ENCODE measurements around the gene NDST1. TPM values are rescaled to one million over a fixed set of nuclear protein-coding genes. Genes with fewer than 3 reads are reported as not detected.

The NDST1 gene
- total and polyA plus RNA-seq, 2 donors (not counting 3 experiments of a cell fraction or from before 2014, with no cell fraction given) = 38.6 to 102 TPM

DNA sequence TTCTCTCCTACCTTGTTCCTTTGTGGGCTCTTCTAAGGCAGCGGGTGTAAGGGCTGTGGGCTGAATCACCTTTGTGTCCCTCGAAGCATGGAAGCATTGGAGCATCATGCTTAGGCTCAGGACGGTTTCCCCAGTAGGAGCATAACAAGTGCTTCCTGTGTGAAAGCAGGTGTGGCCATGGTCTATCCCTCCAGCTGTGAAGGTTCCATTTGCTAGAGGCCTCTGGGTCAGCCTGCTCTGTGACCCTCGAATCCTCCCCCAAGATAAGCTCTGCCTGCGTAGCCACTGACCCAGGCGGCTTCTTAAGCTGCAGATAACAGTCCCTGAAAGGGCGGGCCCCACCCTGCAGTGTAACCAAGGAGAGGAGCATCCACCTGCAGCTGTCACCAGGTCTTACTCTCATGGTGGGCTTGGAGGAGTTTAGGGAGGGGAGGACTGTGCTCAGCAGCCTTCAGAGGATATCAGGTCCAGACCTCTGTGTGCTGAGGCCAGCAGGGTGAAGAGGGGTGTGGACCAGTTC lies 8.4 kb upstream of the NDST1 start:
- no peaks in the 10 kb centered on the region for H3K27me3 ChIP-seq (ENCODE audit: control insufficient read depth in 2 of 2, insufficient read depth in 2 of 2, low read length in 2 of 2)

More for the DNA sequence above, 8.4 kb upstream of the NDST1 start:
- no peak for TF ChIP-seq POLR2AphosphoS5 (IDR thresholded peaks at IDR 0.05; ENCODE audit: insufficient read depth, low read depth, low read length)
- TF ChIP-seq GATA2 (IDR thresholded peaks at IDR 0.05; ENCODE audit: insufficient read depth, insufficient read length, low read depth, low read length) = no peak
- TF ChIP-seq, protein P1, sequence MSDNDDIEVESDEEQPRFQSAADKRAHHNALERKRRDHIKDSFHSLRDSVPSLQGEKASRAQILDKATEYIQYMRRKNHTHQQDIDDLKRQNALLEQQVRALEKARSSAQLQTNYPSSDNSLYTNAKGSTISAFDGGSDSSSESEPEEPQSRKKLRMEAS (IDR thresholded peaks at IDR 0.05; ENCODE audit: insufficient read depth, insufficient read length) = no peak
- TF ChIP-seq FOS (IDR thresholded peaks at IDR 0.05; ENCODE audit: borderline replicate concordance, insufficient read depth, low read length) = no peak
- no peak for TF ChIP-seq EZH2 (IDR thresholded peaks at IDR 0.05; ENCODE audit: borderline replicate concordance, low read depth, low read length, severe bottlenecking)
- TF ChIP-seq, protein P2, sequence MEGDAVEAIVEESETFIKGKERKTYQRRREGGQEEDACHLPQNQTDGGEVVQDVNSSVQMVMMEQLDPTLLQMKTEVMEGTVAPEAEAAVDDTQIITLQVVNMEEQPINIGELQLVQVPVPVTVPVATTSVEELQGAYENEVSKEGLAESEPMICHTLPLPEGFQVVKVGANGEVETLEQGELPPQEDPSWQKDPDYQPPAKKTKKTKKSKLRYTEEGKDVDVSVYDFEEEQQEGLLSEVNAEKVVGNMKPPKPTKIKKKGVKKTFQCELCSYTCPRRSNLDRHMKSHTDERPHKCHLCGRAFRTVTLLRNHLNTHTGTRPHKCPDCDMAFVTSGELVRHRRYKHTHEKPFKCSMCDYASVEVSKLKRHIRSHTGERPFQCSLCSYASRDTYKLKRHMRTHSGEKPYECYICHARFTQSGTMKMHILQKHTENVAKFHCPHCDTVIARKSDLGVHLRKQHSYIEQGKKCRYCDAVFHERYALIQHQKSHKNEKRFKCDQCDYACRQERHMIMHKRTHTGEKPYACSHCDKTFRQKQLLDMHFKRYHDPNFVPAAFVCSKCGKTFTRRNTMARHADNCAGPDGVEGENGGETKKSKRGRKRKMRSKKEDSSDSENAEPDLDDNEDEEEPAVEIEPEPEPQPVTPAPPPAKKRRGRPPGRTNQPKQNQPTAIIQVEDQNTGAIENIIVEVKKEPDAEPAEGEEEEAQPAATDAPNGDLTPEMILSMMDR (IDR thresholded peaks at IDR 0.05; ENCODE audit: extremely low read depth in 1 of 2, insufficient read depth in 1 of 2, low read depth in 1 of 2, low read length in 2 of 2) = no peak
- no peak for TF ChIP-seq POLR2A (IDR thresholded peaks at IDR 0.05; ENCODE audit: low read depth, low read length)
- no peak for TF ChIP-seq JUN (IDR thresholded peaks at IDR 0.05; ENCODE audit: borderline replicate concordance, insufficient read depth, insufficient read length, low read depth)
- TF ChIP-seq MYC (IDR thresholded peaks at IDR 0.05; ENCODE audit: low read depth, low read length) = no peak
- Histone ChIP-seq H3K4me2 (ENCODE audit: insufficient read depth, low read length) (no peak overlapping the region), H3K9me1 (replicated peaks; ENCODE audit: control insufficient read depth, extremely low read depth, insufficient read depth, low read length) (no peaks in the 10 kb centered on the region), H3K79me2 (ENCODE audit: control insufficient read depth, insufficient read depth, low read length) (peaks cover 50% of the 10 kb centered on the region), H2AFZ (ENCODE audit: low read depth, low read length) (no peak overlapping the region), H3K9ac (replicated peaks; ENCODE audit: extremely low read depth, insufficient read depth, low read length) (no peak overlapping the region), H3K4me3 (replicated peaks in 1 of 3; ENCODE audit: insufficient read depth in 1 of 3, low read depth in 1 of 3, low read length in 3 of 3) (no peak overlapping the region), H4K20me1 (replicated peaks; ENCODE audit: control insufficient read depth, extremely low read depth, insufficient read depth, low read length) (no peaks in the 10 kb centered on the region), H3K36me3 (ENCODE audit: control insufficient read depth in 2 of 2, extremely low read depth in 1 of 2, insufficient read depth in 2 of 2, low read length in 2 of 2) (peaks cover 0 to 3% of the 10 kb centered on the region in 2 experiments), H3K27ac (ENCODE audit: insufficient read depth, low read depth, low read length) (no peak overlapping the region), H3K9me3 (replicated peaks; ENCODE audit: control insufficient read depth, insufficient read depth, low read length) (no peaks in the 10 kb centered on the region), H3K4me1 (ENCODE audit: control insufficient read depth, extremely low read depth, insufficient read depth, low read length) (peaks cover 25% of the 10 kb centered on the region)
- dilution Hi-C loops (cut with MboI; ENCODE audit: extremely low pct_ligation_motif_present, low sequenced_read_pairs) (no loop called here), intact Hi-C loops (cut with micrococcal nuclease) (no loop called here)
- CTCF ChIA-PET = interaction anchor here (6.2 kb wide), 1 partner anchor 13 kb away, joined by 70 read pairs; the partner anchor contains the start of gene NDST1
- FAIRE-seq (no peak), DNase-seq (ENCODE audit: low read depth, low spot score) (no peak)
- no TSS peak for BruUV-seq (replicated peaks)
- POLR2A ChIA-PET = no interaction called here

All from endothelial cell of umbilical vein (primary cell).